Body of pancreas (tissue), 4 donors: ENCODE results near the gene PLPP4. TPM values are rescaled to one million over a fixed set of nuclear protein-coding genes. Genes with fewer than 3 reads are reported as not detected.

Experiments
- ATAC-seq: fragments of 150-250 bp; one replicate; pipeline ENCODE4 v1.9.1; 2016
- DNase-seq, 4 donors: peaks; one replicate each; pipeline ENCODE4 v3.0.0-alpha.2; 2019
- H3K27ac ChIP-seq, 4 donors: fragments of 200-600 bp; sonication (generic); 1 replicate in 3 of 4; 2 replicates in 1 of 4; pipeline versions ENCODE4 v1.5.1 to v1.6.1; 2016 to 2019; ENCODE audit warnings: mild to moderate bottlenecking in 1 of 4, mixed read lengths in 1 of 4, moderate library complexity in 1 of 4
- H3K27me3 ChIP-seq, 2 donors: fragments of 200-600 bp; sonication (generic); one replicate each; pipeline ENCODE4 v1.6.0; 2016; ENCODE audit warnings: mild to moderate bottlenecking in 1 of 2
- H3K36me3 ChIP-seq, 2 donors: fragments of 200-600 bp; sonication (generic); replicated peaks in 1 of 2; 2 replicates each; pipeline ENCODE4 v1.5.1; 2016; ENCODE audit warnings: low read depth in 2 of 2; ENCODE audit not compliant: insufficient read depth in 1 of 2
- H3K4me1 ChIP-seq: fragments of 200-600 bp; sonication (generic); one replicate; pipeline ENCODE4 v1.6.0; 2016
- H3K4me3 ChIP-seq, 2 donors: fragments of 200-600 bp; sonication (generic); 1 replicate in 1 of 2; 2 replicates in 1 of 2; pipeline ENCODE4 v1.5.1; 2016 to 2019
- H3K9me3 ChIP-seq, 3 donors: fragments of 200-600 bp; sonication (generic); 1 replicate in 2 of 3; 2 replicates in 1 of 3; pipeline ENCODE4 v1.5.1; 2016
- CTCF ChIP-seq, 7 experiments: fragments of 450-650 bp in 4 of 7; fragments of 200-600 bp in 3 of 7; sonication (generic) in 3 of 7; IDR thresholded peaks; one replicate each; pipeline ENCODE4 v1.5.1; 2016 to 2019; ENCODE audit warnings: antibody characterized with exemption in 7 of 7
- POLR2A ChIP-seq, 3 donors: fragments of 450-650 bp; IDR thresholded peaks; one replicate each; pipeline ENCODE4 v1.6.1; 2016; ENCODE audit warnings: antibody characterized with exemption in 3 of 3, mild to moderate bottlenecking in 2 of 3
- WGBS, 2 donors: methylation state at CpG; one replicate each; pipeline ENCODE4 v1.1.5; 2017; 5-methylcytosine and 5-hydroxymethylcytosine counted together
- intact Hi-C: fragments of 100-400 bp; cut with DNase I; formaldehyde crosslinking; loops from one replicate; pipeline ENCODE4 v1.15.1; 2023
- total RNA-seq, 2 donors: library from RNA; depleted of rRNA; stranded (reverse); fragments of >200 nt; gene quantifications; one replicate each; pipeline ENCODE4 v1.1.0, GENCODE V29; 2016

The PLPP4 gene
- total RNA-seq, 2 donors from 2014 or later: 0.78 TPM; not detected in 1

GRCh38 chr10:120505056-120505455 is 48.0 kb downstream of the PLPP4 start:
- WGBS, 2 donors: 75 to 89% methylated on average over 2 to 3 of the region's 3 CpGs
- Histone ChIP-seq H3K4me1 (no peaks in the 10 kb centered on the region), H3K27ac (no peak overlapping the region), H3K9me3 (no peaks in the 10 kb centered on the region), H3K4me3 (no peak overlapping the region), H3K36me3 (no peaks in the 10 kb centered on the region), H3K27me3 (no peaks in the 10 kb centered on the region)
- no peak for ATAC-seq
- TF ChIP-seq POLR2A (IDR thresholded peaks at IDR 0.05) (no peak), CTCF (IDR thresholded peaks at IDR 0.05) (no peak)
- DNase-seq: no peak
- intact Hi-C loops: no loop called here

GRCh38 chr10:120505866-120506265 is 48.8 kb downstream of the PLPP4 start:
- Histone ChIP-seq H3K4me3 (no peak overlapping the region), H3K27me3 (no peaks in the 10 kb centered on the region), H3K27ac (no peak overlapping the region), H3K4me1 (no peaks in the 10 kb centered on the region), H3K9me3 (no peaks in the 10 kb centered on the region), H3K36me3 (no peaks in the 10 kb centered on the region)
- intact Hi-C loops: no loop called here
- 69 to 83% methylated on average over 4 of the region's 4 CpGs for WGBS, 2 donors
- DNase-seq (no peak), ATAC-seq (no peak)
- TF ChIP-seq CTCF (IDR thresholded peaks at IDR 0.05): no peak
- TF ChIP-seq POLR2A (IDR thresholded peaks at IDR 0.05): no peak

GRCh38 chr10:120506674-120507073 is 49.6 kb downstream of the PLPP4 start:
- DNase-seq (no peak), ATAC-seq (no peak)
- Histone ChIP-seq H3K4me3 (no peak overlapping the region), H3K27ac (no peak overlapping the region), H3K4me1 (no peaks in the 10 kb centered on the region), H3K27me3 (no peaks in the 10 kb centered on the region), H3K9me3 (no peaks in the 10 kb centered on the region), H3K36me3 (no peaks in the 10 kb centered on the region)
- WGBS, 2 donors: 63 to 65% methylated on average over 3 of the region's 3 CpGs
- TF ChIP-seq POLR2A (IDR thresholded peaks at IDR 0.05) (no peak), CTCF (IDR thresholded peaks at IDR 0.05) (no peak)
- intact Hi-C loops: no loop called here

GRCh38 chr10:120507175-120507574 is 50.1 kb downstream of the PLPP4 start:
- Histone ChIP-seq H3K36me3 (no peaks in the 10 kb centered on the region), H3K27me3 (no peaks in the 10 kb centered on the region), H3K9me3 (no peaks in the 10 kb centered on the region), H3K27ac (no peak overlapping the region), H3K4me3 (no peak overlapping the region), H3K4me1 (no peaks in the 10 kb centered on the region)
- 59% methylated on average over 1 of the region's 1 CpG for WGBS, 2 donors
- no peak for DNase-seq
- intact Hi-C loops: no loop called here
- TF ChIP-seq CTCF (IDR thresholded peaks at IDR 0.05) (no peak), POLR2A (IDR thresholded peaks at IDR 0.05) (no peak)
- ATAC-seq: no peak

- 57 to 58% methylated on average over 2 of the region's 2 CpGs for WGBS, 2 donors
- ATAC-seq: no peak
Measured at GRCh38 chr10:120507651-120508050, 50.6 kb downstream of the PLPP4 start.

More at GRCh38 chr10:120507651-120508050, 50.6 kb downstream of the PLPP4 start:
- no peak for TF ChIP-seq CTCF (IDR thresholded peaks at IDR 0.05)
- no peak for TF ChIP-seq POLR2A (IDR thresholded peaks at IDR 0.05)
- Histone ChIP-seq H3K27me3 (no peaks in the 10 kb centered on the region), H3K36me3 (no peaks in the 10 kb centered on the region), H3K4me1 (no peaks in the 10 kb centered on the region), H3K9me3 (no peaks in the 10 kb centered on the region), H3K27ac (no peak overlapping the region), H3K4me3 (no peak overlapping the region)
- intact Hi-C loops: no loop called here
- no peak for DNase-seq
